Measurements from ENCODE around the gene FEM1C. TPM values are rescaled to one million over a fixed set of nuclear protein-coding genes. Genes with fewer than 3 reads are reported as not detected.

Gene FEM1C
- total RNA-seq, 1 donor from 2014 or later = 18.9 TPM

DNA sequence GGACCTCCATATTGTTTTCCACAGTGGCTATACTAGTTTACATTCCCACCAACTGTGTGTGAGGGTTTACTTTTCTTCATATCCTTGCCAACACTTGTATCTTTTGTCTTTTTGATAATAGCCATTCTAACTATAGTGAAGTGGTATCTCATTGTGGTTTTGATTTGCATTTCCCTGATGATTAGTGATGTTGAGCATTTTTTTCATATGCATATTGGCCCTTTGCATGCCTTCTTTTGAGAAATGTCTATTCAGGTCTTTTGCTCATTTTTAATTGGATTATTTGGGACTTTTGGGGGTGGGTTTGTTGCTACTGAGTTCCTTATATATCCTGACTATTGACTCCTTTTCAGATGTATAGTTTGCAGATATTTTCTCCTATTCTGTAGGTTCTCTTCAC lies 44.4 kb downstream of the FEM1C start:
- no peak for DNase-seq (ENCODE audit: low read depth)
- H3K36me3 ChIP-seq (ENCODE audit: control insufficient read depth, insufficient read depth, low read length) = no peaks in the 10 kb centered on the region
- TF ChIP-seq, protein P1, sequence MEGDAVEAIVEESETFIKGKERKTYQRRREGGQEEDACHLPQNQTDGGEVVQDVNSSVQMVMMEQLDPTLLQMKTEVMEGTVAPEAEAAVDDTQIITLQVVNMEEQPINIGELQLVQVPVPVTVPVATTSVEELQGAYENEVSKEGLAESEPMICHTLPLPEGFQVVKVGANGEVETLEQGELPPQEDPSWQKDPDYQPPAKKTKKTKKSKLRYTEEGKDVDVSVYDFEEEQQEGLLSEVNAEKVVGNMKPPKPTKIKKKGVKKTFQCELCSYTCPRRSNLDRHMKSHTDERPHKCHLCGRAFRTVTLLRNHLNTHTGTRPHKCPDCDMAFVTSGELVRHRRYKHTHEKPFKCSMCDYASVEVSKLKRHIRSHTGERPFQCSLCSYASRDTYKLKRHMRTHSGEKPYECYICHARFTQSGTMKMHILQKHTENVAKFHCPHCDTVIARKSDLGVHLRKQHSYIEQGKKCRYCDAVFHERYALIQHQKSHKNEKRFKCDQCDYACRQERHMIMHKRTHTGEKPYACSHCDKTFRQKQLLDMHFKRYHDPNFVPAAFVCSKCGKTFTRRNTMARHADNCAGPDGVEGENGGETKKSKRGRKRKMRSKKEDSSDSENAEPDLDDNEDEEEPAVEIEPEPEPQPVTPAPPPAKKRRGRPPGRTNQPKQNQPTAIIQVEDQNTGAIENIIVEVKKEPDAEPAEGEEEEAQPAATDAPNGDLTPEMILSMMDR (IDR thresholded peaks at IDR 0.05; ENCODE audit: insufficient read depth, low read length, poor library complexity, severe bottlenecking) = no peak
- no peaks in the 10 kb centered on the region for H3K27me3 ChIP-seq (ENCODE audit: control insufficient read depth, insufficient read depth, low read length)
- no peak overlapping the region for H3K4me3 ChIP-seq (ENCODE audit: low read depth, low read length)

DNA sequence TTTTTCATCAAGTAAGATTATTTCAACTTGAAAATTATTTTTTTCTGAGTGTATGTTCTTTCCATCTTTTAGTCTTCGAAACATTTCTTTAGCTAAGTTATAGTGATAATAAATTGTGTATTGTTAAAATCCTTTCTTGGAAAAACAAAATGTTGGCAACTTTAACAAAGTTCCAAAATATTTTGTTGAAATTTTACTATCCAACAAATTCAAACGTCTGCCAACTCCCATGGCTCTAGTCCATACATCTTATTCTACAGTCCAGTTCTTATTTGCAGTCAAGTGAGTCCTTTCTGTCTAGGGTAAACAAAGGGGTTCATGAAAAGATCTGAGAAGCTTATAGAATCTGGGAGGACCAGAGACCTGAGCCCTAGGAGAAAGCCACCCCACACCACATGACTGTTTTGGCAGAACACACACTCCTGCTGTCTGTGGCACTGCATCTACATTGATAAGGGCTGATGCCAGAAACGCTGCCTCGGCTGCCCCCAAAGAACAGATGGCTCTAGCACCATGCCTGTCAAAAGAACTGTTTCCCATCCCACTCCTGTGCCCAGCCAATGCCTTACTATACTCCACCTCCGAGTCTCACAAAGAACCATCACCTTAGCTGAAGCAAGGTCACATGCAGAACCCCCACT lies 47.5 kb downstream of the FEM1C start:
- Histone ChIP-seq H3K36me3 (ENCODE audit: control insufficient read depth, insufficient read depth, low read length) (no peaks in the 10 kb centered on the region), H3K27me3 (ENCODE audit: control insufficient read depth, insufficient read depth, low read length) (no peaks in the 10 kb centered on the region), H3K4me3 (ENCODE audit: low read depth, low read length) (no peak overlapping the region)
- TF ChIP-seq, protein P1 (IDR thresholded peaks at IDR 0.05; ENCODE audit: insufficient read depth, low read length, poor library complexity, severe bottlenecking) = no peak
- DNase-seq (ENCODE audit: low read depth) = no peak

GRCh38 chr5:115494570-115495289 lies 49.8 kb downstream of the FEM1C start:
- no peaks in the 10 kb centered on the region for H3K27me3 ChIP-seq (ENCODE audit: control insufficient read depth, insufficient read depth, low read length)
- no peak for DNase-seq (ENCODE audit: low read depth)
- H3K4me3 ChIP-seq (ENCODE audit: low read depth, low read length) = no peak overlapping the region
- TF ChIP-seq, protein P1 (IDR thresholded peaks at IDR 0.05; ENCODE audit: insufficient read depth, low read length, poor library complexity, severe bottlenecking) = no peak
- no peaks in the 10 kb centered on the region for H3K36me3 ChIP-seq (ENCODE audit: control insufficient read depth, insufficient read depth, low read length)

DNA sequence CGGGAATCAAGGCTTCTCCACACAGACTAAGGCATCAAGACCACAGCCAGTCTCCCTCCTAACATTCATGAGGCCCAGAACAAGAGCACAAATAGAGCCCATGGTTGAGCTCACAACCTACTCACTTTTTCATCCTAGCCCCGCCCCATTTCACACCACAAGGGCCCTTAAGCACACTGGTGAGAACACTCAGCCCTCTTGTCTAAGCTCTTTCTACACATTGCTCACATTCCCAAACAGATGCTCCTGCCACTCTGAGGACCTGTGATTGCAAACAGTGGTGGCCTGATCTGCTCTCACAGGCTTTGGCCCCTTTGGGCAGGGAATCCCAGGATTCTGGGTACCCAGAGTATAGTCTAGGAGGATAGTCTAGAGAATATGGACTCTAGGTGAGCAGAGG lies 54.0 kb downstream of the FEM1C start:
- no peak overlapping the region for H3K4me3 ChIP-seq (ENCODE audit: low read depth, low read length)
- no peaks in the 10 kb centered on the region for H3K27me3 ChIP-seq (ENCODE audit: control insufficient read depth, insufficient read depth, low read length)
- no peak for DNase-seq (ENCODE audit: low read depth)
- no peaks in the 10 kb centered on the region for H3K36me3 ChIP-seq (ENCODE audit: control insufficient read depth, insufficient read depth, low read length)
- TF ChIP-seq, protein P1 (IDR thresholded peaks at IDR 0.05; ENCODE audit: insufficient read depth, low read length, poor library complexity, severe bottlenecking) = no peak

GRCh38 chr5:115489733-115490132 lies 54.8 kb downstream of the FEM1C start:
- H3K36me3 ChIP-seq (ENCODE audit: control insufficient read depth, insufficient read depth, low read length) = no peaks in the 10 kb centered on the region
- no peaks in the 10 kb centered on the region for H3K27me3 ChIP-seq (ENCODE audit: control insufficient read depth, insufficient read depth, low read length)
- TF ChIP-seq, protein P1 (IDR thresholded peaks at IDR 0.05; ENCODE audit: insufficient read depth, low read length, poor library complexity, severe bottlenecking) = no peak
- no peak for DNase-seq (ENCODE audit: low read depth)
- H3K4me3 ChIP-seq (ENCODE audit: low read depth, low read length) = no peak overlapping the region
